ENCODE results near the gene SLC6A6.

The SLC6A6 gene

GRCh38 chr3:14366915-14367823 is 35.2 kb upstream of the SLC6A6 start:
- H3F3A ChIP-seq (ENCODE audit: insufficient read depth, low read length): 0 out of 2 replicates have a peak, but pooled peaks cover 9% of the 10 kb centered on the region
- no peak overlapping the region for H3K9ac ChIP-seq (ENCODE audit: low read length)
- 0 out of 2 replicates have a peak, but pooled peaks cover 11% of the 10 kb centered on the region for H3K27me3 ChIP-seq (replicated peaks; ENCODE audit: insufficient read depth, low read length)
- DNase-seq: no peak
- no peaks in the 10 kb centered on the region for H3K79me2 ChIP-seq (ENCODE audit: low read length)
- H3K4me1 ChIP-seq (ENCODE audit: low read length): peaks cover 16% of the 10 kb centered on the region
- no peaks in the 10 kb centered on the region for H3K36me3 ChIP-seq (replicated peaks; ENCODE audit: insufficient read depth, low read length)
- TF ChIP-seq, protein P1, sequence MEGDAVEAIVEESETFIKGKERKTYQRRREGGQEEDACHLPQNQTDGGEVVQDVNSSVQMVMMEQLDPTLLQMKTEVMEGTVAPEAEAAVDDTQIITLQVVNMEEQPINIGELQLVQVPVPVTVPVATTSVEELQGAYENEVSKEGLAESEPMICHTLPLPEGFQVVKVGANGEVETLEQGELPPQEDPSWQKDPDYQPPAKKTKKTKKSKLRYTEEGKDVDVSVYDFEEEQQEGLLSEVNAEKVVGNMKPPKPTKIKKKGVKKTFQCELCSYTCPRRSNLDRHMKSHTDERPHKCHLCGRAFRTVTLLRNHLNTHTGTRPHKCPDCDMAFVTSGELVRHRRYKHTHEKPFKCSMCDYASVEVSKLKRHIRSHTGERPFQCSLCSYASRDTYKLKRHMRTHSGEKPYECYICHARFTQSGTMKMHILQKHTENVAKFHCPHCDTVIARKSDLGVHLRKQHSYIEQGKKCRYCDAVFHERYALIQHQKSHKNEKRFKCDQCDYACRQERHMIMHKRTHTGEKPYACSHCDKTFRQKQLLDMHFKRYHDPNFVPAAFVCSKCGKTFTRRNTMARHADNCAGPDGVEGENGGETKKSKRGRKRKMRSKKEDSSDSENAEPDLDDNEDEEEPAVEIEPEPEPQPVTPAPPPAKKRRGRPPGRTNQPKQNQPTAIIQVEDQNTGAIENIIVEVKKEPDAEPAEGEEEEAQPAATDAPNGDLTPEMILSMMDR (IDR thresholded peaks at IDR 0.05; ENCODE audit: low read length): no peak
- TF ChIP-seq EZH2 (optimal IDR thresholded peaks at IDR 0.05; ENCODE audit: low read depth, low read length) (no peak), EZH2phosphoT487 (IDR thresholded peaks at IDR 0.05; ENCODE audit: low read length) (no peak)
- no peaks in the 10 kb centered on the region for H3K9me2 ChIP-seq (replicated peaks; ENCODE audit: insufficient read depth, low read length)
- no peaks in the 10 kb centered on the region for H3K9me3 ChIP-seq (replicated peaks; ENCODE audit: insufficient read depth, low read length)
- H3K27ac ChIP-seq (ENCODE audit: low read length): no peak overlapping the region
- no peak overlapping the region for H3K4me3 ChIP-seq (ENCODE audit: low read length)
- H4K20me1 ChIP-seq (ENCODE audit: insufficient read depth, low read length): no peaks in the 10 kb centered on the region
- no peak overlapping the region for H2AFZ ChIP-seq (ENCODE audit: low read length)
- H3K4me2 ChIP-seq (ENCODE audit: low read depth, low read length): no peak overlapping the region

DNA sequence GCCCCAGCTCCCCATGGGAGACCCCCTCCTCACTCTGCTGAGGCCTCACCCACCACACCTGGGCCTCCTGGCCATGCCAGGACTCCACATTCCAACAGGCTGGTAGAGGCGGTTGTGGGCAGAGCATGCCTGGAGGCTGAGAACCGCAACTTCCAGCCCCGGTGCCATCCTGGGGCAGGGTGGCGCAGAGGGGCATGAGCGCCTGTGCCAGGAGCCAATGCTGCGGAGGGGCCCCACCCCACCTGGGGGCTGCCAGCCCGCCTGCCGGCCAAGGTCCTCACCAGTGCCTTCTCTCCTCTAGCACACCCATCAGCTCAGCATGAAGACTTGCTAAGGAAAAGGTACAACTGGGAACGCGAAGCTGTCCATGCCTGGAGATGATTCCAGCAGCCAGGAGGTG is 34.3 kb upstream of the SLC6A6 start:
- no peak for DNase-seq
- Histone ChIP-seq H3F3A (ENCODE audit: insufficient read depth, low read length) (0 out of 2 replicates have a peak, but pooled peaks cover 9% of the 10 kb centered on the region), H3K27me3 (replicated peaks; ENCODE audit: insufficient read depth, low read length) (0 out of 2 replicates have a peak, but pooled peaks cover 8% of the 10 kb centered on the region)

GRCh38 chr3:14368885-14369284 is 33.5 kb upstream of the SLC6A6 start:
- no peak overlapping the region for H3K4me2 ChIP-seq (ENCODE audit: low read depth, low read length)
- no peak overlapping the region for H3K4me3 ChIP-seq (ENCODE audit: low read length)
- no peaks in the 10 kb centered on the region for H3K79me2 ChIP-seq (ENCODE audit: low read length)
- no peaks in the 10 kb centered on the region for H3K9me2 ChIP-seq (replicated peaks; ENCODE audit: insufficient read depth, low read length)
- TF ChIP-seq EZH2phosphoT487 (IDR thresholded peaks at IDR 0.05; ENCODE audit: low read length): no peak
- TF ChIP-seq EZH2 (optimal IDR thresholded peaks at IDR 0.05; ENCODE audit: low read depth, low read length): no peak
- TF ChIP-seq, protein P1 (IDR thresholded peaks at IDR 0.05; ENCODE audit: low read length): no peak
- H3F3A ChIP-seq (ENCODE audit: insufficient read depth, low read length): 0 out of 2 replicates have a peak, but pooled peaks cover 9% of the 10 kb centered on the region
- H3K36me3 ChIP-seq (replicated peaks; ENCODE audit: insufficient read depth, low read length): no peaks in the 10 kb centered on the region
- no peaks in the 10 kb centered on the region for H3K9me3 ChIP-seq (replicated peaks; ENCODE audit: insufficient read depth, low read length)
- H3K27ac ChIP-seq (ENCODE audit: low read length): no peak overlapping the region
- no peaks in the 10 kb centered on the region for H4K20me1 ChIP-seq (ENCODE audit: insufficient read depth, low read length)
- 0 out of 2 replicates have a peak, but pooled peaks cover 4% of the 10 kb centered on the region for H3K27me3 ChIP-seq (replicated peaks; ENCODE audit: insufficient read depth, low read length)
- peaks cover 16% of the 10 kb centered on the region for H3K4me1 ChIP-seq (ENCODE audit: low read length)
- H3K9ac ChIP-seq (ENCODE audit: low read length): no peak overlapping the region
- DNase-seq: no peak
- no peak overlapping the region for H2AFZ ChIP-seq (ENCODE audit: low read length)

More for the DNA sequence above, 34.3 kb upstream of the SLC6A6 start:
- no peaks in the 10 kb centered on the region for H3K9me3 ChIP-seq (replicated peaks; ENCODE audit: insufficient read depth, low read length)
- TF ChIP-seq EZH2 (optimal IDR thresholded peaks at IDR 0.05; ENCODE audit: low read depth, low read length) (no peak), EZH2phosphoT487 (IDR thresholded peaks at IDR 0.05; ENCODE audit: low read length) (no peak)
- TF ChIP-seq, protein P1 (IDR thresholded peaks at IDR 0.05; ENCODE audit: low read length): no peak
- H3K79me2 ChIP-seq (ENCODE audit: low read length): no peaks in the 10 kb centered on the region
- no peak overlapping the region for H2AFZ ChIP-seq (ENCODE audit: low read length)
- H4K20me1 ChIP-seq (ENCODE audit: insufficient read depth, low read length): no peaks in the 10 kb centered on the region
- no peaks in the 10 kb centered on the region for H3K36me3 ChIP-seq (replicated peaks; ENCODE audit: insufficient read depth, low read length)
- no peak overlapping the region for H3K4me3 ChIP-seq (ENCODE audit: low read length)
- H3K27ac ChIP-seq (ENCODE audit: low read length): no peak overlapping the region
- no peak overlapping the region for H3K9ac ChIP-seq (ENCODE audit: low read length)
- peaks cover 16% of the 10 kb centered on the region for H3K4me1 ChIP-seq (ENCODE audit: low read length)
- no peaks in the 10 kb centered on the region for H3K9me2 ChIP-seq (replicated peaks; ENCODE audit: insufficient read depth, low read length)
- no peak overlapping the region for H3K4me2 ChIP-seq (ENCODE audit: low read depth, low read length)
